Activated CD8-positive, alpha-beta T cell treated with anti-CD3 and anti-CD28 coated beads for 36 hours (primary cell): ENCODE results near the gene AK9. TPM values are rescaled to one million over a fixed set of nuclear protein-coding genes. Genes with fewer than 3 reads are reported as not detected.

Experiments used
- ATAC-seq: fragments of 200-7000 bp; cut with Tn5 transposase; one replicate; pipeline ENCODE4 v1.10.0; 2021; ENCODE audit warnings: mild to moderate bottlenecking, moderate library complexity
- CTCF ChIA-PET: fragments of 350-600 bp; sonication (Branson Sonifier 250); formaldehyde crosslinking; loops from one replicate; lab custom pipeline; 2021; ENCODE audit warnings: antibody characterized with exemption; lab: Charles Lee
- POLR2A ChIA-PET: fragments of 350-600 bp; sonication (Branson Sonifier 250); formaldehyde crosslinking; loops from one replicate; lab custom pipeline; 2021; ENCODE audit warnings: antibody characterized with exemption; lab: Charles Lee
- DNase-seq: peaks from one replicate; pipeline ENCODE4 v3.0.0-alpha.2; 2020
- H3K27ac Mint-ChIP-seq: one replicate; pipeline ENCODE4 v1.8.0; 2021; ENCODE audit warnings: mild to moderate bottlenecking, mixed read lengths
- H3K27me3 Mint-ChIP-seq: one replicate; pipeline ENCODE4 v1.8.0; 2021; ENCODE audit warnings: mixed read lengths
- H3K36me3 Mint-ChIP-seq: one replicate; pipeline ENCODE4 v1.8.0; 2021; ENCODE audit warnings: low read depth, mixed read lengths
- H3K4me1 Mint-ChIP-seq: one replicate; pipeline ENCODE4 v1.8.0; 2021; ENCODE audit warnings: low read depth, mixed read lengths
- H3K4me3 Mint-ChIP-seq: one replicate; pipeline ENCODE4 v1.8.0; 2021; ENCODE audit warnings: mild to moderate bottlenecking, moderate library complexity, mixed read lengths
- H3K9me3 Mint-ChIP-seq: one replicate; pipeline ENCODE4 v1.8.0; 2021; ENCODE audit warnings: mixed read lengths
- CTCF ChIP-seq: fragments of 200-600 bp; IDR thresholded peaks from one replicate; pipeline ENCODE4 v1.8.0; 2022; ENCODE audit warnings: antibody characterized with exemption, mild to moderate bottlenecking
- intact Hi-C: fragments of 100-400 bp; cut with micrococcal nuclease; formaldehyde crosslinking; loops from one replicate; pipeline ENCODE4 v1.10.0; 2022
- total RNA-seq, 2 experiments: library from RNA; stranded (reverse); gene quantifications; one replicate each; pipeline ENCODE4 v1.2.3, GENCODE V29; 2021

Gene AK9
- total RNA-seq, 2 experiments from 2014 or later: 3.0 to 3.5 TPM

GRCh38 chr6:109720311-109720710 is 29.3 kb upstream of the AK9 start:
- peaks cover 3% of the 10 kb centered on the region for H3K9me3 Mint-ChIP-seq
- intact Hi-C loops: no loop called here
- ChIA-PET POLR2A (no interaction called here), CTCF (interaction anchor here (1.3 to 2.7 kb wide), 2 partner anchors 15 to 319 kb away, joined by 3 to 11 read pairs; no protein-coding TSS in a partner anchor)
- TF ChIP-seq CTCF: no peak
- no peak overlapping the region for H3K4me3 Mint-ChIP-seq
- H3K27ac Mint-ChIP-seq: no peak overlapping the region
- no peaks in the 10 kb centered on the region for H3K4me1 Mint-ChIP-seq
- H3K36me3 Mint-ChIP-seq: peaks cover 23% of the 10 kb centered on the region
- no peaks in the 10 kb centered on the region for H3K27me3 Mint-ChIP-seq
- no peak for DNase-seq
- ATAC-seq: no peak

- intact Hi-C loops: no loop called here
- no peak for TF ChIP-seq CTCF
- H3K36me3 Mint-ChIP-seq: peaks cover 13% of the 10 kb centered on the region
- no peak for ATAC-seq
- no peaks in the 10 kb centered on the region for H3K4me1 Mint-ChIP-seq
- no peaks in the 10 kb centered on the region for H3K9me3 Mint-ChIP-seq
- ChIA-PET POLR2A (no interaction called here), CTCF (interaction anchor here (1.2 kb wide), 1 partner anchor 15 kb away, joined by 3 read pairs; no protein-coding TSS in a partner anchor)
- no peak for DNase-seq
- no peaks in the 10 kb centered on the region for H3K27me3 Mint-ChIP-seq
- no peak overlapping the region for H3K4me3 Mint-ChIP-seq
- no peak overlapping the region for H3K27ac Mint-ChIP-seq
These were observed 28.0 kb upstream of the AK9 start for GRCh38 chr6:109718991-109719390.

- Mint-ChIP-seq H3K27ac (no peak overlapping the region), H3K27me3 (no peaks in the 10 kb centered on the region), H3K9me3 (no peaks in the 10 kb centered on the region), H3K4me1 (peaks cover 2% of the 10 kb centered on the region), H3K36me3 (peaks cover 9% of the 10 kb centered on the region), H3K4me3 (no peak overlapping the region)
- ChIA-PET POLR2A (no interaction called here), CTCF (interaction anchor here (4.4 kb wide), 1 partner anchor 322 kb away, joined by 20 read pairs; no protein-coding TSS in a partner anchor)
- DNase-seq (no peak), ATAC-seq (no peak)
- intact Hi-C loops: no loop called here
- no peak for TF ChIP-seq CTCF
These were observed 27.0 kb upstream of the AK9 start for GRCh38 chr6:109717971-109718370.

GRCh38 chr6:109715616-109716015 is 24.6 kb upstream of the AK9 start:
- no peak for TF ChIP-seq CTCF
- no peak overlapping the region for H3K4me3 Mint-ChIP-seq
- H3K9me3 Mint-ChIP-seq: no peaks in the 10 kb centered on the region
- H3K27me3 Mint-ChIP-seq: no peaks in the 10 kb centered on the region
- H3K36me3 Mint-ChIP-seq: peaks cover 9% of the 10 kb centered on the region
- H3K27ac Mint-ChIP-seq: no peak overlapping the region
- ChIA-PET POLR2A (no interaction called here), CTCF (interaction anchor here (0.9 to 4.4 kb wide), 4 partner anchors 10 to 324 kb away, joined by 3 to 20 read pairs (median 5); no protein-coding TSS in a partner anchor)
- ATAC-seq (no peak), DNase-seq (no peak)
- H3K4me1 Mint-ChIP-seq: peaks cover 10% of the 10 kb centered on the region
- intact Hi-C loops: no loop called here

GRCh38 chr6:109714611-109715010 is 23.6 kb upstream of the AK9 start:
- ATAC-seq (no peak), DNase-seq (no peak)
- no peaks in the 10 kb centered on the region for H3K27me3 Mint-ChIP-seq
- no peak overlapping the region for H3K4me3 Mint-ChIP-seq
- intact Hi-C loops: no loop called here
- H3K9me3 Mint-ChIP-seq: peaks cover 3% of the 10 kb centered on the region
- TF ChIP-seq CTCF: no peak
- ChIA-PET CTCF (interaction anchor here (1.1 to 4.4 kb wide), 4 partner anchors 9 to 325 kb away, joined by 3 to 20 read pairs (median 6); no protein-coding TSS in a partner anchor), POLR2A (no interaction called here)
- peaks cover 10% of the 10 kb centered on the region for H3K4me1 Mint-ChIP-seq
- no peak overlapping the region for H3K27ac Mint-ChIP-seq
- peaks cover 9% of the 10 kb centered on the region for H3K36me3 Mint-ChIP-seq
